Body of pancreas (tissue), 4 donors: ENCODE measurements around the gene UNC45B. TPM values are rescaled to one million over a fixed set of nuclear protein-coding genes. Genes with fewer than 3 reads are reported as not detected.

ENCODE experiments used
- ATAC-seq: fragments of 150-250 bp; one replicate; pipeline ENCODE4 v1.9.1; 2016
- DNase-seq, 4 donors: peaks; one replicate each; pipeline ENCODE4 v3.0.0-alpha.2; 2019
- H3K27ac ChIP-seq, 4 donors: fragments of 200-600 bp; sonication (generic); 1 replicate in 3 of 4; 2 replicates in 1 of 4; pipeline versions ENCODE4 v1.5.1 to v1.6.1; 2016 to 2019; ENCODE audit warnings: mild to moderate bottlenecking in 1 of 4, mixed read lengths in 1 of 4, moderate library complexity in 1 of 4
- H3K27me3 ChIP-seq, 2 donors: fragments of 200-600 bp; sonication (generic); one replicate each; pipeline ENCODE4 v1.6.0; 2016; ENCODE audit warnings: mild to moderate bottlenecking in 1 of 2
- H3K36me3 ChIP-seq, 2 donors: fragments of 200-600 bp; sonication (generic); replicated peaks in 1 of 2; 2 replicates each; pipeline ENCODE4 v1.5.1; 2016; ENCODE audit warnings: low read depth in 2 of 2; ENCODE audit not compliant: insufficient read depth in 1 of 2
- H3K4me1 ChIP-seq: fragments of 200-600 bp; sonication (generic); one replicate; pipeline ENCODE4 v1.6.0; 2016
- H3K4me3 ChIP-seq, 2 donors: fragments of 200-600 bp; sonication (generic); 1 replicate in 1 of 2; 2 replicates in 1 of 2; pipeline ENCODE4 v1.5.1; 2016 to 2019
- H3K9me3 ChIP-seq, 3 donors: fragments of 200-600 bp; sonication (generic); 1 replicate in 2 of 3; 2 replicates in 1 of 3; pipeline ENCODE4 v1.5.1; 2016
- CTCF ChIP-seq, 7 experiments: fragments of 450-650 bp in 4 of 7; fragments of 200-600 bp in 3 of 7; sonication (generic) in 3 of 7; IDR thresholded peaks; one replicate each; pipeline ENCODE4 v1.5.1; 2016 to 2019; ENCODE audit warnings: antibody characterized with exemption in 7 of 7
- POLR2A ChIP-seq, 3 donors: fragments of 450-650 bp; IDR thresholded peaks; one replicate each; pipeline ENCODE4 v1.6.1; 2016; ENCODE audit warnings: antibody characterized with exemption in 3 of 3, mild to moderate bottlenecking in 2 of 3
- WGBS, 2 donors: methylation state at CpG; one replicate each; pipeline ENCODE4 v1.1.5; 2017; 5-methylcytosine and 5-hydroxymethylcytosine counted together
- intact Hi-C: fragments of 100-400 bp; cut with DNase I; formaldehyde crosslinking; loops from one replicate; pipeline ENCODE4 v1.15.1; 2023
- total RNA-seq, 2 donors: library from RNA; depleted of rRNA; stranded (reverse); fragments of >200 nt; gene quantifications; one replicate each; pipeline ENCODE4 v1.1.0, GENCODE V29; 2016

The UNC45B gene
- total RNA-seq, 2 donors from 2014 or later = not detected

- ATAC-seq (no peak), DNase-seq (no peak)
- H3K36me3 ChIP-seq = no peaks in the 10 kb centered on the region
- no peak overlapping the region for H3K27ac ChIP-seq
- WGBS, 2 donors = 45 to 59% methylated on average over 5 of the region's 5 CpGs
- H3K4me1 ChIP-seq = no peaks in the 10 kb centered on the region
- no peak overlapping the region for H3K4me3 ChIP-seq
- TF ChIP-seq CTCF (IDR thresholded peaks at IDR 0.05) (no peak), POLR2A (IDR thresholded peaks at IDR 0.05) (no peak)
- H3K27me3 ChIP-seq = peaks cover 0 to 6% of the 10 kb centered on the region in 2 donors
- intact Hi-C loops = no loop called here
- H3K9me3 ChIP-seq = no peaks in the 10 kb centered on the region
Observed at GRCh38 chr17:35217107-35217506, 69.5 kb downstream of the UNC45B start.

- no peak for DNase-seq
- intact Hi-C loops = no loop called here
- no peak for TF ChIP-seq POLR2A (IDR thresholded peaks at IDR 0.05)
- no peak for TF ChIP-seq CTCF (IDR thresholded peaks at IDR 0.05)
- no peaks in the 10 kb centered on the region for H3K36me3 ChIP-seq
- 48 to 49% methylated on average over 2 of the region's 2 CpGs for WGBS, 2 donors
- no peak overlapping the region for H3K4me3 ChIP-seq
- H3K9me3 ChIP-seq = peaks cover 0 to 7% (median 0%) of the 10 kb centered on the region in 3 donors
- H3K4me1 ChIP-seq = no peaks in the 10 kb centered on the region
- no peak overlapping the region for H3K27ac ChIP-seq
- no peak for ATAC-seq
- peaks cover 0 to 6% of the 10 kb centered on the region in 2 donors for H3K27me3 ChIP-seq
Observed at GRCh38 chr17:35218915-35219314, 71.3 kb downstream of the UNC45B start.

GRCh38 chr17:35222452-35222851 is 74.8 kb downstream of the UNC45B start:
- DNase-seq (no peak), ATAC-seq (no peak)
- H3K36me3 ChIP-seq = no peaks in the 10 kb centered on the region
- TF ChIP-seq POLR2A (IDR thresholded peaks at IDR 0.05) (no peak), CTCF (IDR thresholded peaks at IDR 0.05) (no peak)
- H3K4me1 ChIP-seq = no peaks in the 10 kb centered on the region
- no peaks in the 10 kb centered on the region for H3K27me3 ChIP-seq
- peaks cover 0 to 7% (median 0%) of the 10 kb centered on the region in 3 donors for H3K9me3 ChIP-seq
- 91 to 100% methylated on average over 2 of the region's 2 CpGs for WGBS, 2 donors
- intact Hi-C loops = no loop called here
- no peak overlapping the region for H3K4me3 ChIP-seq
- H3K27ac ChIP-seq = no peak overlapping the region

GRCh38 chr17:35224436-35224835 is 76.8 kb downstream of the UNC45B start:
- no peak for DNase-seq
- Histone ChIP-seq H3K27me3 (no peaks in the 10 kb centered on the region), H3K9me3 (peaks cover 0 to 7% (median 0%) of the 10 kb centered on the region in 3 donors), H3K27ac (no peak overlapping the region), H3K36me3 (no peaks in the 10 kb centered on the region), H3K4me1 (no peaks in the 10 kb centered on the region), H3K4me3 (no peak overlapping the region)
- intact Hi-C loops = no loop called here
- ATAC-seq = no peak
- WGBS, 2 donors = 16 to 23% methylated on average over 1 of the region's 1 CpG
- no peak for TF ChIP-seq POLR2A (IDR thresholded peaks at IDR 0.05)
- TF ChIP-seq CTCF (IDR thresholded peaks at IDR 0.05) = no peak

GRCh38 chr17:35227546-35227945 is 79.9 kb downstream of the UNC45B start:
- H3K4me3 ChIP-seq = no peak overlapping the region
- no peaks in the 10 kb centered on the region for H3K27me3 ChIP-seq
- ATAC-seq (no peak), DNase-seq (no peak)
- H3K4me1 ChIP-seq = no peaks in the 10 kb centered on the region
- WGBS, 2 donors = 91 to 93% methylated on average over 2 of the region's 2 CpGs
- no peak overlapping the region for H3K27ac ChIP-seq
- H3K9me3 ChIP-seq = peaks cover 0 to 4% (median 0%) of the 10 kb centered on the region in 3 donors
- H3K36me3 ChIP-seq = no peaks in the 10 kb centered on the region
- intact Hi-C loops = no loop called here
- TF ChIP-seq POLR2A (IDR thresholded peaks at IDR 0.05) (no peak), CTCF (IDR thresholded peaks at IDR 0.05) (no peak)
